HFF-Myc (cell line): ENCODE data around the gene PHC2.

Source experiments
- DNase-seq: peaks from one replicate; pipeline ENCODE4 v3.0.0-alpha.2; 2011; ENCODE audit warnings: low read depth; ENCODE audit errors: extremely low read depth
- H3K4me3 ChIP-seq: replicated peaks from 2 replicates; pipeline ENCODE4 v1.5.1; 2011; ENCODE audit warnings: low read depth, mild to moderate bottlenecking, control low read depth, low read length
- CTCF ChIP-seq: IDR thresholded peaks from 2 replicates; pipeline ENCODE4 v1.5.1; 2012; ENCODE audit warnings: mild to moderate bottlenecking, low read depth, low read length, control low read depth; ENCODE audit errors: missing control alignments

The PHC2 gene

GRCh38 chr1:33433509-33434362, 2.8 kb upstream of the PHC2 start:
- H3K4me3 ChIP-seq: no peak overlapping the region
- peak; percentile 100 for DNase-seq
- no peak for TF ChIP-seq CTCF

GRCh38 chr1:33429856-33430691, 821 bp downstream of the PHC2 start:
- no peak for DNase-seq
- peak overlapping the region; percentile 71 for H3K4me3 ChIP-seq
- no peak for TF ChIP-seq CTCF

- peak overlapping the region; percentile 71 for H3K4me3 ChIP-seq
- TF ChIP-seq CTCF: no peak
- no peak for DNase-seq
These were observed 1.6 kb downstream of the PHC2 start for GRCh38 chr1:33429332-33429731.

GRCh38 chr1:33428661-33429060, 2.2 kb downstream of the PHC2 start:
- no peak for DNase-seq
- no peak for TF ChIP-seq CTCF
- peak overlapping the region; percentile 71 for H3K4me3 ChIP-seq

- no peak for TF ChIP-seq CTCF
- DNase-seq: no peak
- H3K4me3 ChIP-seq: no peak overlapping the region
These were observed 4.0 kb downstream of the PHC2 start for GRCh38 chr1:33426916-33427315.

- H3K4me3 ChIP-seq: no peak overlapping the region
- DNase-seq: no peak
- TF ChIP-seq CTCF: no peak
These were observed 5.0 kb downstream of the PHC2 start for GRCh38 chr1:33425900-33426299.
